Breast epithelium (tissue), 3 donors: ENCODE data around the gene CSF2RB.

Experiments used
- POLR2A ChIP-seq: fragments of 450-650 bp; IDR thresholded peaks from one replicate; pipeline ENCODE4 v1.6.1; 2016; ENCODE audit warnings: antibody characterized with exemption, mild to moderate bottlenecking, moderate library complexity
- POLR2AphosphoS5 ChIP-seq, 3 donors: sonication (generic); formaldehyde crosslinking; IDR thresholded peaks; one replicate each; pipeline ENCODE4 v1.6.1; 2017; ENCODE audit warnings: antibody characterized with exemption in 3 of 3
- TF ChIP-seq, protein P1 (sequence below), 3 donors: fragments of 450-650 bp; IDR thresholded peaks; one replicate each; pipeline ENCODE4 v1.5.1; 2016 to 2017; ENCODE audit warnings: antibody characterized with exemption in 3 of 3, mild to moderate bottlenecking in 3 of 3, moderate library complexity in 3 of 3

DNA sequence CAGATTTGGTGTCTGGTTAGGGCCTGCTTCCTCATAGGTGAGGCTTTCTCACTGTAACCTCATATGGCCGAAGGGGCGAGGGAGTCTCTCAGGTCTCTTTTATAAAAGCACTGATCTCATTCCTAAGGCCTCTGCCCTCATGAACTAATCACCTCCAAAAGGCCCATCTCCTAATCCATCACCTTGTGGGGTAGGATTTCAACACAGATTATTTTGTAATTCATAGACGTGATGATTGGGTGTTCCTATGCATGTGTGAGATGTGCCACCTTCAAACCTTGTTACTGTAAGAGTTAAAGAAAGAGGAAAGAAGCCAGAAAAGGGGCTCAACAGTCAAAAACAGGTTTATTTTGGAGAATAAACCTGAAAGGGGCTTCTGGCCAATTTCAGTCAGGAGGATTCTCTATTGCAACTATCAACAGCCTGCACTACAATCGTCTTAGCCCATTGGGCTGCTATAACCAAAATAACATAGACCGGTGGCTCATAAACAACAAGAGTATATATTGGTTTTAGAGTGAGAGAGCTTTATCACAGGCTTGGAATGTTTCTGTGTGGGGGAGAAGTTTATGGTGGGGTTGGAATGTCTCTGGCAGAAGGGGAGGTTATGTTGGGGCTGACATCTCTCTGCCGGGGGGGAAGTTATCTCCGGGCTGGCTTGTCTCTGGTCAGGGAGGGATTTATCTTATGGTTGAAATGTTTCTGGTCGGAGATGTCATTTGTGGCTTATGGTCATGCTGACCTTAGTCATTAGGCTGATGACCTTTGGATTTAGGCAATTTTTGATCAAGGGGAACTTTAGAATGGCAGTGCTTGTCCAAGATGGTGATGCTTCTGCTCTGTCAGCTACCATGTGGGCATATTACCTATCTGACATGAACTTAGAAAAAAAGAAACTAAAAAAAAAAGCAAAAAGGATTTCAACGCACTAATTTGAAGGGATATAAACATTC is 35.1 kb downstream of the CSF2RB start:
- TF ChIP-seq, protein P1, sequence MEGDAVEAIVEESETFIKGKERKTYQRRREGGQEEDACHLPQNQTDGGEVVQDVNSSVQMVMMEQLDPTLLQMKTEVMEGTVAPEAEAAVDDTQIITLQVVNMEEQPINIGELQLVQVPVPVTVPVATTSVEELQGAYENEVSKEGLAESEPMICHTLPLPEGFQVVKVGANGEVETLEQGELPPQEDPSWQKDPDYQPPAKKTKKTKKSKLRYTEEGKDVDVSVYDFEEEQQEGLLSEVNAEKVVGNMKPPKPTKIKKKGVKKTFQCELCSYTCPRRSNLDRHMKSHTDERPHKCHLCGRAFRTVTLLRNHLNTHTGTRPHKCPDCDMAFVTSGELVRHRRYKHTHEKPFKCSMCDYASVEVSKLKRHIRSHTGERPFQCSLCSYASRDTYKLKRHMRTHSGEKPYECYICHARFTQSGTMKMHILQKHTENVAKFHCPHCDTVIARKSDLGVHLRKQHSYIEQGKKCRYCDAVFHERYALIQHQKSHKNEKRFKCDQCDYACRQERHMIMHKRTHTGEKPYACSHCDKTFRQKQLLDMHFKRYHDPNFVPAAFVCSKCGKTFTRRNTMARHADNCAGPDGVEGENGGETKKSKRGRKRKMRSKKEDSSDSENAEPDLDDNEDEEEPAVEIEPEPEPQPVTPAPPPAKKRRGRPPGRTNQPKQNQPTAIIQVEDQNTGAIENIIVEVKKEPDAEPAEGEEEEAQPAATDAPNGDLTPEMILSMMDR (IDR thresholded peaks at IDR 0.05): no peak
- TF ChIP-seq POLR2A (no peak), POLR2AphosphoS5 (IDR thresholded peaks at IDR 0.05) (no peak)
